ENCODE measurements around the gene TOMM20.
"Not testable (repeated sequence)": the region's sequence is repeated elsewhere in the genome, so short reads cannot be mapped to it uniquely, and the experiment has no call there.

Gene TOMM20

GRCh38 chr1:235100194-235100772 is 28.4 kb downstream of the TOMM20 start:
- DNase-seq, result no peak

GRCh38 chr1:235098991-235099390 is 29.6 kb downstream of the TOMM20 start:
- DNase-seq, result no peak

GRCh38 chr1:235098547-235098946 is 30.1 kb downstream of the TOMM20 start:
- DNase-seq, result no peak

GRCh38 chr1:235097501-235097900 is 31.1 kb downstream of the TOMM20 start:
- DNase-seq, result not testable (repeated sequence)

GRCh38 chr1:235095938-235096562 is 32.6 kb downstream of the TOMM20 start:
- no peak for DNase-seq

GRCh38 chr1:235093696-235094592 is 34.7 kb downstream of the TOMM20 start:
- DNase-seq, result peak; percentile 27

GRCh38 chr1:235093013-235093695 is 35.5 kb downstream of the TOMM20 start:
- DNase-seq, result peak; percentile 15

GRCh38 chr1:235092415-235092814 is 36.2 kb downstream of the TOMM20 start:
- not testable (repeated sequence) for DNase-seq

GRCh38 chr1:235092045-235092406 is 36.6 kb downstream of the TOMM20 start:
- DNase-seq, result not testable (repeated sequence)

GRCh38 chr1:235091319-235092044 is 37.2 kb downstream of the TOMM20 start:
- DNase-seq, result not testable (repeated sequence)

- DNase-seq, result no peak
Observed at GRCh38 chr1:235090406-235091069, 38.1 kb downstream of the TOMM20 start.

GRCh38 chr1:235088907-235089306 is 39.7 kb downstream of the TOMM20 start:
- no peak for DNase-seq

GRCh38 chr1:235088430-235088829 is 40.2 kb downstream of the TOMM20 start:
- no peak for DNase-seq

GRCh38 chr1:235087906-235088305 is 40.7 kb downstream of the TOMM20 start:
- no peak for DNase-seq

GRCh38 chr1:235085411-235086117 is 43.1 kb downstream of the TOMM20 start:
- not testable (repeated sequence) for DNase-seq

GRCh38 chr1:235080788-235081187 is 47.8 kb downstream of the TOMM20 start:
- not testable (repeated sequence) for DNase-seq

GRCh38 chr1:235080297-235080657 is 48.4 kb downstream of the TOMM20 start:
- DNase-seq, result not testable (repeated sequence)

- no peak for DNase-seq
Observed at GRCh38 chr1:235079443-235080296, 49.0 kb downstream of the TOMM20 start.

GRCh38 chr1:235078480-235079381 is 49.9 kb downstream of the TOMM20 start:
- no peak for DNase-seq
